Naive thymus-derived CD8-positive, alpha-beta T cell (primary cell): ENCODE measurements around the gene TMPRSS9. TPM values are rescaled to one million over a fixed set of nuclear protein-coding genes. Genes with fewer than 3 reads are reported as not detected.

Source experiments
- ATAC-seq, 2 donors: fragments of 150-1000 bp; cut with Tn5 transposase in 1 of 2; sonication (Bioruptor Pico), chemical (Tn5 transposase) in 1 of 2; 1 replicate in 1 of 2; 2 replicates in 1 of 2; pipeline ENCODE4 v1.10.0; 2021; ENCODE audit warnings: mild to moderate bottlenecking in 2 of 2, moderate library complexity in 2 of 2
- POLR2A ChIA-PET: fragments of 350-600 bp; sonication (Branson Sonifier 250); formaldehyde crosslinking; loops from one replicate; lab custom pipeline; 2021; ENCODE audit warnings: antibody characterized with exemption; lab: Charles Lee
- DNase-seq, 10 donors: peaks; one replicate each; pipeline versions ENCODE4 v3.0.0 to v3.0.0-alpha.2; 2020 to 2022
- H3K27ac Mint-ChIP-seq, 10 donors: one replicate each; pipeline ENCODE4 v1.8.0; 2020 to 2022; ENCODE audit warnings: mild to moderate bottlenecking in 10 of 10, mixed read lengths in 10 of 10, moderate library complexity in 4 of 10, inconsistent platforms in 1 of 10
- H3K27me3 Mint-ChIP-seq, 5 donors: one replicate each; pipeline ENCODE4 v1.8.0; 2021 to 2022; ENCODE audit warnings: mixed read lengths in 5 of 5
- H3K36me3 Mint-ChIP-seq, 3 donors: one replicate each; pipeline ENCODE4 v1.8.0; 2020 to 2022; ENCODE audit warnings: mixed read lengths in 3 of 3, mild to moderate bottlenecking in 2 of 3, inconsistent platforms in 1 of 3
- H3K4me1 Mint-ChIP-seq, 4 donors: one replicate each; pipeline ENCODE4 v1.8.0; 2021 to 2022; ENCODE audit warnings: mixed read lengths in 4 of 4
- H3K4me3 Mint-ChIP-seq, 10 donors: one replicate each; pipeline ENCODE4 v1.8.0; 2020 to 2022; ENCODE audit warnings: mild to moderate bottlenecking in 10 of 10, mixed read lengths in 10 of 10, moderate library complexity in 6 of 10, inconsistent platforms in 1 of 10
- H3K9me3 Mint-ChIP-seq, 9 donors: one replicate each; pipeline ENCODE4 v1.8.0; 2020 to 2022; ENCODE audit warnings: mixed read lengths in 9 of 9, mild to moderate bottlenecking in 3 of 9, inconsistent platforms in 1 of 9, moderate library complexity in 1 of 9
- polyA plus RNA-seq, 3 donors: library from polyadenylated mRNA; unstranded; fragments of 300-500 nt; fragmentation: Illumina TruSeq; gene quantifications; one replicate each; pipeline ENCODE4 v1.2.3, GENCODE V29; 2021
- total RNA-seq, 8 experiments: library from RNA in 2 of 8; stranded (reverse) in 2 of 8; gene quantifications; one replicate each; pipeline ENCODE4 v1.2.3 and lab custom pipeline; 2021 to 2026

The TMPRSS9 gene
- total and polyA plus RNA-seq, 5 experiments from 2014 or later, result not detected

GRCh38 chr19:2429917-2430535, 70.0 kb downstream of the TMPRSS9 start:
- POLR2A ChIA-PET, result interaction anchor here (0.5 kb wide), 2 partner anchors 31 to 276 kb away, joined by 3 to 5 read pairs; no protein-coding TSS in a partner anchor
- H3K27me3 Mint-ChIP-seq, result no peaks in the 10 kb centered on the region
- peak overlapping the region in 9 of 10 donors; percentile 14 to 89 (median 42) for H3K27ac Mint-ChIP-seq
- DNase-seq (no peak), ATAC-seq (no peak)
- H3K9me3 Mint-ChIP-seq, result no peaks in the 10 kb centered on the region
- H3K4me1 Mint-ChIP-seq, result peaks cover 7 to 21% (median 13%) of the 10 kb centered on the region in 4 donors
- H3K4me3 Mint-ChIP-seq, result peak overlapping the region in 1 of 10 donors; percentile 3
- peaks cover 0 to 13% (median 0%) of the 10 kb centered on the region in 3 donors for H3K36me3 Mint-ChIP-seq

- POLR2A ChIA-PET, result no interaction called here
- H3K27me3 Mint-ChIP-seq, result no peaks in the 10 kb centered on the region
- no peaks in the 10 kb centered on the region for H3K9me3 Mint-ChIP-seq
- DNase-seq (no peak), ATAC-seq (no peak)
- H3K4me3 Mint-ChIP-seq, result peak overlapping the region in 1 of 10 donors; percentile 4
- H3K36me3 Mint-ChIP-seq, result peaks cover 0 to 14% (median 0%) of the 10 kb centered on the region in 3 donors
- no peak overlapping the region for H3K27ac Mint-ChIP-seq
- peaks cover 6 to 13% (median 9%) of the 10 kb centered on the region in 4 donors for H3K4me1 Mint-ChIP-seq
These were observed 71.4 kb downstream of the TMPRSS9 start for GRCh38 chr19:2431318-2432055.

GRCh38 chr19:2432131-2432848, 72.2 kb downstream of the TMPRSS9 start:
- no peaks in the 10 kb centered on the region for H3K27me3 Mint-ChIP-seq
- peak overlapping the region in 3 of 10 donors; percentile 11 to 67 (median 29) for H3K27ac Mint-ChIP-seq
- POLR2A ChIA-PET, result no interaction called here
- peaks cover 3 to 8% (median 5%) of the 10 kb centered on the region in 4 donors for H3K4me1 Mint-ChIP-seq
- DNase-seq (no peak), ATAC-seq (no peak)
- H3K9me3 Mint-ChIP-seq, result no peaks in the 10 kb centered on the region
- no peak overlapping the region for H3K4me3 Mint-ChIP-seq
- H3K36me3 Mint-ChIP-seq, result peaks cover 0 to 16% (median 0%) of the 10 kb centered on the region in 3 donors

DNA sequence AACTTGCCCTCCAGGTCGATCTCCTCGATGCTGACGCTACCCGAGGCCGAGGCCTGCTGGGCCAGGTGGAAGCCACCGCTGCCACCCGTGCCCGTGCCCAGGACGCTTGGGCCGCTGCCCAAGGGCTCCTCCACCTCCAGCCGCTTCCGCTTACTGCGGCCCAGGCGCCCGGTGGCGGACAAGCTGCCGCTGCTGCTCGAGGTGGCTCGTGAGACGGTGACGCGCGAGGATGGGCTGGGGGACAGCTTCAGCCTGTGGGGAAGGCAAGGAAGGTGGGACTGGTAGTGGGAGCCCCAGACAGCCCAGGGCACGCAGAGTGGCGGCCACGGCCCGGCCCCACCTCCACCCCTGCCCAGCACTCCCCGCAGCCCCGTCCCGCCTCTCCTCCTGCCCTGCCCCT, 73.8 kb downstream of the TMPRSS9 start:
- Mint-ChIP-seq H3K27ac (peak overlapping the region in 1 of 10 donors; percentile 37), H3K4me3 (no peak overlapping the region), H3K9me3 (no peaks in the 10 kb centered on the region), H3K27me3 (no peaks in the 10 kb centered on the region), H3K36me3 (peaks cover 0 to 24% (median 2%) of the 10 kb centered on the region in 3 donors), H3K4me1 (no peaks in the 10 kb centered on the region)
- POLR2A ChIA-PET, result interaction anchor here (0.6 to 0.7 kb wide), 2 partner anchors 12 to 108 kb away, joined by 3 to 4 read pairs; no protein-coding TSS in a partner anchor
- DNase-seq (no peak), ATAC-seq (no peak)

GRCh38 chr19:2434267-2434666, 74.2 kb downstream of the TMPRSS9 start:
- Mint-ChIP-seq H3K27me3 (no peaks in the 10 kb centered on the region), H3K36me3 (peaks cover 0 to 24% (median 2%) of the 10 kb centered on the region in 3 donors), H3K27ac (no peak overlapping the region), H3K4me1 (no peaks in the 10 kb centered on the region), H3K9me3 (no peaks in the 10 kb centered on the region), H3K4me3 (no peak overlapping the region)
- DNase-seq (no peak), ATAC-seq (no peak)
- POLR2A ChIA-PET, result interaction anchor here (0.5 to 0.7 kb wide), 3 partner anchors 11 to 162 kb away, joined by 3 to 4 read pairs (median 3); no protein-coding TSS in a partner anchor

DNA sequence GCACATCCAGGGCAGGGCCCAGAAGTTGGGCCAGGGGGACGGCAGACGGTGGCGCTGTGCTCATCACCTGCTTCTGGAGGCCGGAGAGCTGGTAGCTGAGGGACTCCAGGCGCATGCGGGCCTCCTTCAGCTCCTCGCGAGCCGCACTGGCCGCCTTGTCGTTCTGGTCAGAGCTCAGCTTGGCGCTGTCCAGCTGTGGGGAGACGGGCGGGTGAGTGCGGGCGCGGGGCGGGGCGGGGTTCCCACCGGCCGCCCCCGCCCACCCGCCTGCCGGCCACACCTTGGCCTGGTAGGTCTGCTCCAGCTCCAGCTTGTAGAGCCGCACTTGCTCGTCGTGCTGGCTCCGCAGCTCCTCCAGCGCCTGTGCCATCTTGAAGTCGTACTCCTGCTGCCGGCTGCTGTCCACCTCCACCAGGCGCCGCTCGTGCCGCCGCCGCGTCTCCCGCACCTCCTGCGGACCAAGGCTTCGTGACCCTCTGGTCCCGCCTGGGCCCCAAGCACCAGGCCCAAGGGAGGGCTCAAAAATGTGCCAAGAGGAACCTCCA, 74.7 kb downstream of the TMPRSS9 start:
- Mint-ChIP-seq H3K4me3 (no peak overlapping the region), H3K27me3 (no peaks in the 10 kb centered on the region), H3K4me1 (no peaks in the 10 kb centered on the region), H3K9me3 (no peaks in the 10 kb centered on the region), H3K36me3 (peaks cover 0 to 24% (median 2%) of the 10 kb centered on the region in 3 donors), H3K27ac (no peak overlapping the region)
- DNase-seq (no peak), ATAC-seq (no peak)
- POLR2A ChIA-PET, result interaction anchor here (0.5 to 0.7 kb wide), 3 partner anchors 11 to 163 kb away, joined by 3 to 4 read pairs (median 3); no protein-coding TSS in a partner anchor

- Mint-ChIP-seq H3K9me3 (no peaks in the 10 kb centered on the region), H3K27me3 (no peaks in the 10 kb centered on the region), H3K4me1 (peaks cover 0 to 4% (median 0%) of the 10 kb centered on the region in 4 donors), H3K27ac (peak overlapping the region in 1 of 10 donors; percentile 40), H3K36me3 (peaks cover 0 to 23% (median 2%) of the 10 kb centered on the region in 3 donors), H3K4me3 (no peak overlapping the region)
- no peak for ATAC-seq
- POLR2A ChIA-PET, result no interaction called here
- no peak for DNase-seq
These were observed 76.3 kb downstream of the TMPRSS9 start for GRCh38 chr19:2436384-2436783.

- POLR2A ChIA-PET, result interaction anchor here (0.6 kb wide), 1 partner anchor 180 kb away, joined by 5 read pairs; no protein-coding TSS in a partner anchor
- ATAC-seq (no peak), DNase-seq (no peak)
- H3K27ac Mint-ChIP-seq, result no peak overlapping the region
- no peak overlapping the region for H3K4me3 Mint-ChIP-seq
- H3K9me3 Mint-ChIP-seq, result no peaks in the 10 kb centered on the region
- peaks cover 0 to 22% (median 2%) of the 10 kb centered on the region in 3 donors for H3K36me3 Mint-ChIP-seq
- H3K4me1 Mint-ChIP-seq, result peaks cover 0 to 4% (median 0%) of the 10 kb centered on the region in 4 donors
- no peaks in the 10 kb centered on the region for H3K27me3 Mint-ChIP-seq
These were observed 76.9 kb downstream of the TMPRSS9 start for GRCh38 chr19:2436926-2437325.

- Mint-ChIP-seq H3K36me3 (peaks cover 0 to 26% (median 2%) of the 10 kb centered on the region in 3 donors), H3K27me3 (no peaks in the 10 kb centered on the region), H3K4me3 (no peak overlapping the region), H3K27ac (no peak overlapping the region), H3K9me3 (no peaks in the 10 kb centered on the region), H3K4me1 (peaks cover 0 to 4% (median 0%) of the 10 kb centered on the region in 4 donors)
- no peak for DNase-seq
- POLR2A ChIA-PET, result interaction anchor here (0.6 kb wide), 1 partner anchor 302 kb away, joined by 3 read pairs; no protein-coding TSS in a partner anchor
- ATAC-seq, result no peak
These were observed 78.1 kb downstream of the TMPRSS9 start for GRCh38 chr19:2438178-2438577.

DNA sequence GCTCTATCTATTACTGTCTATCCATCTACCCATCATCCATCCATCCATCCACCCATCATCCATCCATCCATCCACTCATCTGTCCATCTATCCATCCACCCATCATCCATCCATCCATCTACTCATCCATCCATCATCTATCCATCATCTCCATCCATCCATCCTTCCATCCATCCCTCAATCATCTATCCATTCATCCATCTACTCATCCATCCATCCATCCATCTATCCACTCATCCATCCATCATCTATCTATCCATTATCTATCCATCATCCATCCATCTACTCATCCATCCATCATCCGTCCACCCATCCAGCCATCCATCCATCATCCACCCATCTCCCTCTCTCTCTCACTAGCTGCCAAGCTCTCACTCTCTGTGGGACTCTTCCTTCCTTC, 80.5 kb downstream of the TMPRSS9 start:
- no peak for DNase-seq
- Mint-ChIP-seq H3K9me3 (no peaks in the 10 kb centered on the region), H3K27ac (no peak overlapping the region), H3K36me3 (peaks cover 0 to 32% (median 2%) of the 10 kb centered on the region in 3 donors), H3K4me1 (peaks cover 0 to 6% (median 1%) of the 10 kb centered on the region in 4 donors), H3K4me3 (no peak overlapping the region), H3K27me3 (no peaks in the 10 kb centered on the region)
- ATAC-seq, result no peak
- POLR2A ChIA-PET, result interaction anchor here (1.3 kb wide), 1 partner anchor 85 kb away, joined by 3 read pairs; no protein-coding TSS in a partner anchor

GRCh38 chr19:2441096-2441752, 81.2 kb downstream of the TMPRSS9 start:
- ATAC-seq, result no peak
- POLR2A ChIA-PET, result interaction anchor here (1.3 kb wide), 1 partner anchor 86 kb away, joined by 3 read pairs; no protein-coding TSS in a partner anchor

More at GRCh38 chr19:2441096-2441752, 81.2 kb downstream of the TMPRSS9 start:
- H3K27me3 Mint-ChIP-seq, result no peaks in the 10 kb centered on the region
- H3K27ac Mint-ChIP-seq, result no peak overlapping the region
- H3K4me1 Mint-ChIP-seq, result peaks cover under 1 to 6% (median 4%) of the 10 kb centered on the region in 4 donors
- H3K4me3 Mint-ChIP-seq, result no peak overlapping the region
- DNase-seq, result no peak
- peaks cover 0 to 32% (median 2%) of the 10 kb centered on the region in 3 donors for H3K36me3 Mint-ChIP-seq
- no peaks in the 10 kb centered on the region for H3K9me3 Mint-ChIP-seq
